22Rv1 (cell line): ENCODE data around the gene ELMOD1.

ENCODE experiments used
- H3K27ac ChIP-seq: fragments of 450-650 bp; 2 replicates; pipeline ENCODE4 v1.5.1; 2017
- ZFX ChIP-seq: fragments of 450-650 bp; IDR thresholded peaks from 2 replicates; pipeline ENCODE4 v1.6.1; 2017; ENCODE audit warnings: antibody characterized with exemption, borderline replicate concordance
- TF ChIP-seq, protein P1 (sequence below): fragments of 450-650 bp; IDR thresholded peaks from 2 replicates; pipeline ENCODE4 v1.5.1; 2017; ENCODE audit warnings: mild to moderate bottlenecking

ELMOD1 gene

DNA sequence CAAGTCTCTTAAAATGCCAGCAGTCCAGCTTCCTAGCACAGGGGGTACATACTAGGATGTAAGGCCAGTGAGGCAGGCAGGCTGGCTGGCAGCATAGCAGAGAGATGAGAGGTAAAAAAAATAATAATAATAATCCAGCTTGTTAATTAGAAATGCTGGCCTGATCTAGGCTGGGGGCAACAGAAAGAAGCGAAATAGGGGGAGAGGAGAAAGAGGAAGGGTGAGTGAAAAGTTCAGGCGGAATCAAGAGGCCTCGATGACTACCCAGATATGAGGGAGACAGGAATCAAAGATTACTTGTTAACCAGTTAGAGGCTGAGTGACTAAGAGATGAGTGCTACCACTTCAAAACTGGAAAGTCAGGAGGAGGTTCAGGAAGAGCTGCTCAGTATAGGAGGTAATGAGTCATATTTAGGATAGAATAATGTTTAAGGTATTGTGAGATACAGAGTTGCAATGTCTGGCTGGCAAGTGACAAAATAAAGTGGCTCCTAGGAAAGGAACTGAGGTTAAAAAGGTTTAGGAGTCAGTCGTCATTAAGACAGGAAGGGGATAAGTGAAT is 28.2 kb upstream of the ELMOD1 start:
- H3K27ac ChIP-seq, result no peak overlapping the region
- no peak for TF ChIP-seq ZFX
- TF ChIP-seq, protein P1, sequence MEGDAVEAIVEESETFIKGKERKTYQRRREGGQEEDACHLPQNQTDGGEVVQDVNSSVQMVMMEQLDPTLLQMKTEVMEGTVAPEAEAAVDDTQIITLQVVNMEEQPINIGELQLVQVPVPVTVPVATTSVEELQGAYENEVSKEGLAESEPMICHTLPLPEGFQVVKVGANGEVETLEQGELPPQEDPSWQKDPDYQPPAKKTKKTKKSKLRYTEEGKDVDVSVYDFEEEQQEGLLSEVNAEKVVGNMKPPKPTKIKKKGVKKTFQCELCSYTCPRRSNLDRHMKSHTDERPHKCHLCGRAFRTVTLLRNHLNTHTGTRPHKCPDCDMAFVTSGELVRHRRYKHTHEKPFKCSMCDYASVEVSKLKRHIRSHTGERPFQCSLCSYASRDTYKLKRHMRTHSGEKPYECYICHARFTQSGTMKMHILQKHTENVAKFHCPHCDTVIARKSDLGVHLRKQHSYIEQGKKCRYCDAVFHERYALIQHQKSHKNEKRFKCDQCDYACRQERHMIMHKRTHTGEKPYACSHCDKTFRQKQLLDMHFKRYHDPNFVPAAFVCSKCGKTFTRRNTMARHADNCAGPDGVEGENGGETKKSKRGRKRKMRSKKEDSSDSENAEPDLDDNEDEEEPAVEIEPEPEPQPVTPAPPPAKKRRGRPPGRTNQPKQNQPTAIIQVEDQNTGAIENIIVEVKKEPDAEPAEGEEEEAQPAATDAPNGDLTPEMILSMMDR, result no peak

DNA sequence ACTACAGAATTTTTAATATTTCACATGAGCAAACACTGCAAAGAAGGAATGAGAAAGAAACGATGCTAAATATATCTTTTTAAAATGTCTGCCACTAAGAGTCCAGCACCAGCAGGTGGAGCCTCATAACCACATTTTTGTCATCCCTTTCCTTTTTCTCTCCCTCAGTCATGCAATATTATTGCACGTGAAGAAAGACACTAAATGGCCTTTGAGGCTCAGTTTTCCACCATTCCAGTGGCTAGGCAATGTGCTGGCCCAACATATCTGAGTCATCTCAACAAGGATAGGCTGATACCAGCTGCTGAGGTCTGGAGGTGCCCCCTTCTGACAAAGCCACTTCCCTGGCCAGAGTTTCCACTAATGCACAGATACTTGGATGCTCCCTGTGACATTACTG is 27.2 kb upstream of the ELMOD1 start:
- no peak for TF ChIP-seq ZFX
- TF ChIP-seq, protein P1, result peak; percentile 78
- no peak overlapping the region for H3K27ac ChIP-seq

DNA sequence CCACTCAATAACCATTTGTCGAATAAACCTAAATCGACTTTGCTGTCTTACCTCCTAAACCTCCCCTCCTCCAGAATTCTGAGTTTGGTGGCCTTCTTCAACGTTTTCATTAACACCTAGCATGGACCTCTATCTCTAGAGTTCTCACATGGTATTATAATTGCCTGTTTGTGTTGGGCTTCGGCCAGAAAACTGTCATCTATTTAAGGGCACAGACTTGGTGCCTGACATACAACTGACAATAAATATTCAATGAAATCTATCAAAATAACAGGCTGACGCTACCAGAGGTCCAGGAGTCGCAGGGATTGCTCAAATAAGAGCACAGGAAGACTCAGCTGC is 26.1 kb upstream of the ELMOD1 start:
- peak overlapping the region; percentile 91 for H3K27ac ChIP-seq
- TF ChIP-seq, protein P1, result no peak
- no peak for TF ChIP-seq ZFX

DNA sequence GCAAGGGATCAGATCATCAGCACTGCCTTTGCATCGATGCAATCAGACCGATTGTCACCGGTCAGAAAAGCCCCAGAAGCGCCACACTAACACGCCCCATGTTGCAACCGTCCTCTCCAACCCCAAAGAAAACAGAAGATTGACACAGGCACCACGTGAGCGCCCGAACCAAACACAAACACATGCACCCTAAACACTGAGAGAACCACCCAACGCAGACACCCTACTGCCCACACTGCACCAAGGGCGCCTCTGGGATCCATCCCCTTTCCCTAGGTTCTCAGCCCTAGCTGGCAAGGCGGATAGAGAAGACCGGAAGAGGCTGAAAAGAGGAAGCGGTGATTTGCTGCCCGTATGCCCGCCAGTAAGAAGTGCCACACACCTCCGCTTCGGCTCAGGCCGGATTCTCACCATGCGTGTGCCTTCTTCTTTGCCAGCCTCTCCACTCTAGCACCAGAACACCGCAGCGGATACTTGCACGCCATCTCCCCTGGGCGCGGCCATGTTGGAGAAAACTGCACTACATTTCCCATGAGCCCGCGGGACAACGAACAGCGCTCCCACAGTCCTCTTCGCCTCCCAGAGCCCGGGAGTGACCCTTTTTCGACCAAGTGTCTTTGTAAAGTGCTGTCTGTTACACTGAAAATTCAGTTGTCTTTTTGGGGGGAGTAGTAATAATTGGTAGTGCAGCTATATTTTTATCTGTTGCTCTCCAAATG is 25.6 kb upstream of the ELMOD1 start, which contains the start of gene ALKBH8:
Gene ALKBH8, minus strand, starts transcription at position 517 of the 719 bp plus-strand sequence. CDS start 4,842 bp downstream, outside the sequence.
- no peak for TF ChIP-seq ZFX
- TF ChIP-seq, protein P1, result no peak
- H3K27ac ChIP-seq, result peak within 1 kb of the TSS; percentile 91

DNA sequence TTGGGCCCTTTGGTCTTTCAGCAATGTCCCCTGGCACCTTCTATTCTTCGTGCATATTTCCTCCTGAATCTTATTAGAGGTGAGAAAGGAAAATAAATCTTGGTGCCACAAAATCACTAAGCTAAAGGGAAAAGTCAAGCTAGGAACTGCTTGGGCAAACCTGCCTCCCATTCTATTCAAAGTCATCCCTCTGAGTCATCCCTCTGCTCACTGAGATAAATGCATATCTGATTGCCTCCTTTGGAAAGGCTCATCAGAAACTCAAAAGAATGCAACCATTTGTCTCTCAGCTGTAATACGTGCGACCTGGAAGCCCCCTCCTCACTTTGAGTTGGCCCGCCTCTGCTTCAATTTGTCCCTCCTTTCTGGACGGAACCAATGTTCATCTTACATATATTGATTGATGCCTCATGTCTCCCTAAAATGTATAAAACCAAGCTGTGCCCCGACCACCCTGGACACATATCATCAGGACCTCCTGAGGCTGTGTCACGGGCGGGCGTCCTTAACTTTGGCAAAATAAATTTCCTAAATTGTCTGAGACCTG is 24.9 kb upstream of the ELMOD1 start:
- H3K27ac ChIP-seq, result peak overlapping the region; percentile 91

DNA sequence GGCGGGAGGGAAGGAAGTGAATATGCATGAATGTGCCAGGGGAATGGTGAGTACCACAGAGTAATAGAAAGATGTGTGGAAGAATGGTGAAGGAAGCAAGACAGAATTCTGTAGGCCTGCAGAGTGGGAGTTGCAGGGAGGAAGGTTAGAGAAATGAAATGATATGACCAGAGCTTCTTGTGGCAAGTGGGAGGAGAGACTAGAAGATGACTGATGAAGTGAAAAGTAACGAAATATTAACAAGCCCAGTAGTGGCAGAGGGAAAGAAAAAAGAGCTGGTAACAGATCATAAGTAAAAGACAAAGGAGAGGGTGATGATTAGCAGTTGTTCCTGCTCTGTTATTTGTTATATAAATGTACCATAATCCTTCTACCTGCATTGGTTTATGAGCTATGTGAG is 24.4 kb upstream of the ELMOD1 start:
- no peak overlapping the region; the same call in 1 of the 2 replicates for H3K27ac ChIP-seq

DNA sequence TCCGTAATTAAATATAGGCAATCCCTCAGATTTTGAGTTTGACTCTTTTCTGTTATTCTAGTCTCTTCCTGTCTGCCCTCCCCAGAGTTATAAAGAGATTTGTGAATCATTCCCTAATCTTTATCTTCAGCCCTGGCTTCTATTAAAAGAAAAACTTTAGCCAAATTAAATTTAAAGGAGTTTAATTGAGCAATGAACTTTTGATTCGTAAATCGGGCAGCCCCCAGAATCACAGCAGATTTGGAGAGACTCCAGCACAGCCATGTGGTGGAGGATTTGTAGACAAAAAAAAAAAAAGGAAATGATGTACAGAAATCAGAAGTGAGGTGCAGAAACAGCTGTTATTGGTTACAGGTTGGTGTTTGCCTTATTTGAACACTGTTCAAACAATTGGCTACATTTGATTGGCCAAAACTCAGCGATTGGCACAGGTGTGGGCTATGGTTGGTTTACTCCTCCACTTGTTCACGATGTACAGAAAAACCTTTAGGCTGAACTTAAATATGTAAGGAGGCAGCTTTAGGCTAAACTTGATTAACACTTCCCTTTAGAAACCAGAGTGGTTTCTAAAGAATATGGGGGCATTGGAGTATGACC is 23.1 kb upstream of the ELMOD1 start:
- TF ChIP-seq, protein P1, result no peak
- no peak for TF ChIP-seq ZFX
- H3K27ac ChIP-seq, result no peak overlapping the region

More for the DNA sequence above, 24.4 kb upstream of the ELMOD1 start:
- TF ChIP-seq, protein P1, result no peak
- no peak for TF ChIP-seq ZFX
